DND-41 (cell line): ENCODE data around the gene KLKB1.
"Not testable (repeated sequence)": the region's sequence is repeated elsewhere in the genome, so short reads cannot be mapped to it uniquely, and the experiment has no call there.

Experiments
- ATAC-seq: fragments of 200-7000 bp; cut with Tn5 transposase; 3 replicates; pipeline ENCODE4 v1.9.1; 2021; ENCODE audit warnings: low read depth; ENCODE audit not compliant: insufficient read depth
- DNase-seq: peaks from one replicate; pipeline ENCODE4 v3.0.0-alpha.2; 2020
- H2AFZ ChIP-seq: 2 replicates; pipeline ENCODE4 v1.6.0; 2012; ENCODE audit warnings: low read depth, low read length
- H3K27ac ChIP-seq: 2 replicates; pipeline ENCODE4 v1.5.1; 2012; ENCODE audit warnings: low read length, inconsistent platforms
- H3K27me3 ChIP-seq: fragments of 200-600 bp; sonication (generic); 2 replicates; pipeline ENCODE4 v1.6.0; 2012; ENCODE audit warnings: low read length, mild to moderate bottlenecking, inconsistent platforms; ENCODE audit not compliant: insufficient read depth, poor library complexity
- H3K36me3 ChIP-seq: 2 replicates; pipeline ENCODE4 v1.5.1; 2012; ENCODE audit warnings: low read length, inconsistent platforms; ENCODE audit not compliant: insufficient read depth
- H3K4me1 ChIP-seq: 2 replicates; pipeline ENCODE4 v1.5.1; 2012; ENCODE audit warnings: mild to moderate bottlenecking, low read length; ENCODE audit not compliant: insufficient read depth
- H3K4me2 ChIP-seq: 2 replicates; pipeline ENCODE4 v1.6.0; 2012; ENCODE audit warnings: mild to moderate bottlenecking, moderate library complexity, low read length, inconsistent platforms; ENCODE audit not compliant: insufficient read depth
- H3K4me3 ChIP-seq, 2 experiments: fragments of 200-600 bp in 1 of 2; shearing (Covaris generic) in 1 of 2; 2 replicates each; pipeline ENCODE4 v1.5.1; 2012 to 2016; ENCODE audit warnings: inconsistent platforms in 2 of 2, low read length in 2 of 2, mild to moderate bottlenecking in 2 of 2, low read depth in 1 of 2, moderate library complexity in 1 of 2
- H3K79me2 ChIP-seq: 2 replicates; pipeline ENCODE4 v1.6.0; 2012; ENCODE audit warnings: low read length, inconsistent platforms; ENCODE audit not compliant: insufficient read depth
- H3K9ac ChIP-seq: 2 replicates; pipeline ENCODE4 v1.6.0; 2012; ENCODE audit warnings: low read depth, mild to moderate bottlenecking, inconsistent platforms, low read length, moderate library complexity
- H3K9me3 ChIP-seq: 2 replicates; pipeline ENCODE4 v1.5.1; 2012; ENCODE audit warnings: low read length, moderate library complexity, mild to moderate bottlenecking, inconsistent platforms; ENCODE audit not compliant: insufficient read depth, severe bottlenecking
- H4K20me1 ChIP-seq: 2 replicates; pipeline ENCODE4 v1.6.0; 2012; ENCODE audit warnings: low read length; ENCODE audit not compliant: insufficient read depth
- EZH2 ChIP-seq: IDR thresholded peaks from 3 replicates; pipeline ENCODE4 v1.6.1; 2012; ENCODE audit warnings: borderline replicate concordance, low read depth, mild to moderate bottlenecking, moderate library complexity, low read length, inconsistent platforms; ENCODE audit not compliant: severe bottlenecking
- TF ChIP-seq, protein P1 (sequence below): IDR thresholded peaks from 2 replicates; pipeline ENCODE4 v1.5.1; 2012; ENCODE audit warnings: borderline replicate concordance, low read length, moderate library complexity, mild to moderate bottlenecking; ENCODE audit not compliant: poor library complexity, severe bottlenecking; ENCODE audit errors: extremely low read depth

Gene KLKB1

DNA sequence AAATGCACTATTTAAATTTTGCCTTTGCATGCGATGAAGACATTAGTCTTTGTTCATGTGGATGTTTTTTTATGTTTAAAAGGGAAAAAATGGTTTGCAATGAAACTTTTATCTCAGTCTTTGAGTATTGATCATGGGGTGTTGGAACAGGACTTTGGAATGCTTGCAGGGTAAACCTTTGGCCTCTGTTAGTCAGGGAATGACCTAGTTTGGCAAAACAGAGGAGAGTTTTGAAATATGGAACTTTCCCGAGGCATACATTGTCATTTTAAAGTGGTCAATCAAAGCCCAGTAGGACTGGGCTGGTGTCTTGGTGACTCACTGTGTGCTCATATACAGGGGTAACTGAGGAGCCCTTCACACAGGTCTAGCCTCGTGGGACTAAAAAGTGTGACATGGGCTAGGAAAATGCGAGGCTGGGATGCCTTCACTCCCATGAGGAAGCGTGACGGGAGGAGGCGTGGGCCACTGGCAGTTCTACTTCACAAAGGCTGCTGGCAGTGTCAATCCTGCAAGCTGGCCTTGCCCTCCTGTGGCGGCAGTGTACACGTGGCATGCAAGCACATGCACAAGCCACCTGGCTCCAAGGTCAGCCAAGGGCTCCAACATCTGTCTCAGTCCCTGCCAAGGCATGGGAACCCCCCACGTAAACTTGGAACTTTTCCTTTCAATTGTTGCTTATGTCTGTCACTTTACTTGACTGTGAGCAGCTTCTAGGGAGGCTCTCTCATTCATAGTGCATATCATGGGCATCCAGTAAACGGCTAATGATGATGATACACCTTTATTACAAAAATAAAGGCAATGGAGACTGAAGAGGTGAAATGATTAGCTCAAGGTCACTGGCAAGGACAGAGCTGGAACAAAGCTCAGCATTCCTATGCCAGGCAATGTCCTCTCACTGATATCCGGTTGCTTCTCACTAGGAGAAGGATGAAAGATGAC lies 33.5 kb downstream of the KLKB1 start:
- Histone ChIP-seq H3K4me2 (no peak overlapping the region), H3K4me3 (no peak overlapping the region), H3K9ac (no peak overlapping the region), H3K27ac (no peak overlapping the region), H2AFZ (no peak overlapping the region), H4K20me1 (no peaks in the 10 kb centered on the region), H3K4me1 (no peaks in the 10 kb centered on the region), H3K27me3 (no peaks in the 10 kb centered on the region), H3K36me3 (no peaks in the 10 kb centered on the region), H3K9me3 (no peaks in the 10 kb centered on the region), H3K79me2 (no peaks in the 10 kb centered on the region)
- DNase-seq: no peak
- no peak for ATAC-seq
- TF ChIP-seq, protein P1, sequence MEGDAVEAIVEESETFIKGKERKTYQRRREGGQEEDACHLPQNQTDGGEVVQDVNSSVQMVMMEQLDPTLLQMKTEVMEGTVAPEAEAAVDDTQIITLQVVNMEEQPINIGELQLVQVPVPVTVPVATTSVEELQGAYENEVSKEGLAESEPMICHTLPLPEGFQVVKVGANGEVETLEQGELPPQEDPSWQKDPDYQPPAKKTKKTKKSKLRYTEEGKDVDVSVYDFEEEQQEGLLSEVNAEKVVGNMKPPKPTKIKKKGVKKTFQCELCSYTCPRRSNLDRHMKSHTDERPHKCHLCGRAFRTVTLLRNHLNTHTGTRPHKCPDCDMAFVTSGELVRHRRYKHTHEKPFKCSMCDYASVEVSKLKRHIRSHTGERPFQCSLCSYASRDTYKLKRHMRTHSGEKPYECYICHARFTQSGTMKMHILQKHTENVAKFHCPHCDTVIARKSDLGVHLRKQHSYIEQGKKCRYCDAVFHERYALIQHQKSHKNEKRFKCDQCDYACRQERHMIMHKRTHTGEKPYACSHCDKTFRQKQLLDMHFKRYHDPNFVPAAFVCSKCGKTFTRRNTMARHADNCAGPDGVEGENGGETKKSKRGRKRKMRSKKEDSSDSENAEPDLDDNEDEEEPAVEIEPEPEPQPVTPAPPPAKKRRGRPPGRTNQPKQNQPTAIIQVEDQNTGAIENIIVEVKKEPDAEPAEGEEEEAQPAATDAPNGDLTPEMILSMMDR: no peak
- no peak for TF ChIP-seq EZH2

DNA sequence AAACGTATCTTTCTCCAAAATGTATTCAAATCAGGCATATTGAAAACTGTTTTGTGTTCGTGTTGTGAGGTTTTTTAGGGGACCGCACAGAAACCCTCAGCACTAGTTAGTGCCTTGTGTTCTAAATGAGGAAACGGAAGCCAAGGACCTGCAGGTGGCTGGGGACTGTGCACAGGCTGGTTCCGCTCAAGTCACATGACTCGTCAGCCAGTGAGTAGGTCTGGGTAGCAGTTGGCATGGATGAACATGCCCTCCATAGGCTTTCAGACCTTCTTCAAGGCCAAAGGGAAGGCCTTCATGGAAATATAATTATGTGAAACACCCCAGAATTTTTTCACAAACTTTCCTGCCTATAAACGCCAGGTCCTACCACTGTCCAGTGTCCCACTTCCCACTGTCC lies 37.4 kb downstream of the KLKB1 start:
- H3K27me3 ChIP-seq: no peaks in the 10 kb centered on the region
- DNase-seq: no peak
- no peak overlapping the region for H2AFZ ChIP-seq
- no peaks in the 10 kb centered on the region for H3K36me3 ChIP-seq
- no peak overlapping the region for H3K27ac ChIP-seq
- H3K4me3 ChIP-seq: no peak overlapping the region
- ATAC-seq: no peak
- H4K20me1 ChIP-seq: no peaks in the 10 kb centered on the region
- H3K79me2 ChIP-seq: no peaks in the 10 kb centered on the region
- H3K4me2 ChIP-seq: no peak overlapping the region
- H3K4me1 ChIP-seq: no peaks in the 10 kb centered on the region
- no peak for TF ChIP-seq EZH2
- TF ChIP-seq, protein P1: no peak
- H3K9me3 ChIP-seq: no peaks in the 10 kb centered on the region
- no peak overlapping the region for H3K9ac ChIP-seq

DNA sequence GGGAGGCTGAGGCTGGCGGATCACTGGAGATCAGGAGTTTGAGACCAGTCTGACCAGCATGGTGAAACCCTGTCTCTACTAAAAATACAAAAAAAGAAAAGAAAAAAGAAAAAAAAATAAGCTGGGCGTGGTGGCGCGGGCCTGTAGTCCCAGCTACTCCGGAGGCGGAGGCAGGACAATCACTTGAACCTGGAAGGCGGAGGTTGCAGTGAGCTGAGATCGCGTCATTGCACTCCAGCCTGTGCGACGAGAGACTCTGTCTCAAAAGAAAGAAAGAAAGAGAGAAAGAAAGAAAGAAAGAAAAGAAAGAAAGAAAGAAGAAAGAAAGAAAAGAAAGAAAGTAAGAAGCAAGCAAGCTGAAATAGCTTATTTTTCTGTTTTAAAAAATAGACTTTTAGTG lies 37.9 kb downstream of the KLKB1 start:
- DNase-seq, H3K4me1 ChIP-seq, H3K4me2 ChIP-seq, ATAC-seq, H3K79me2 ChIP-seq, H4K20me1 ChIP-seq, H3K36me3 ChIP-seq, H3K27ac ChIP-seq, H3K9ac ChIP-seq, H2AFZ ChIP-seq, H3K4me3 ChIP-seq, H3K27me3 ChIP-seq, H3K9me3 ChIP-seq: not testable (repeated sequence)

DNA sequence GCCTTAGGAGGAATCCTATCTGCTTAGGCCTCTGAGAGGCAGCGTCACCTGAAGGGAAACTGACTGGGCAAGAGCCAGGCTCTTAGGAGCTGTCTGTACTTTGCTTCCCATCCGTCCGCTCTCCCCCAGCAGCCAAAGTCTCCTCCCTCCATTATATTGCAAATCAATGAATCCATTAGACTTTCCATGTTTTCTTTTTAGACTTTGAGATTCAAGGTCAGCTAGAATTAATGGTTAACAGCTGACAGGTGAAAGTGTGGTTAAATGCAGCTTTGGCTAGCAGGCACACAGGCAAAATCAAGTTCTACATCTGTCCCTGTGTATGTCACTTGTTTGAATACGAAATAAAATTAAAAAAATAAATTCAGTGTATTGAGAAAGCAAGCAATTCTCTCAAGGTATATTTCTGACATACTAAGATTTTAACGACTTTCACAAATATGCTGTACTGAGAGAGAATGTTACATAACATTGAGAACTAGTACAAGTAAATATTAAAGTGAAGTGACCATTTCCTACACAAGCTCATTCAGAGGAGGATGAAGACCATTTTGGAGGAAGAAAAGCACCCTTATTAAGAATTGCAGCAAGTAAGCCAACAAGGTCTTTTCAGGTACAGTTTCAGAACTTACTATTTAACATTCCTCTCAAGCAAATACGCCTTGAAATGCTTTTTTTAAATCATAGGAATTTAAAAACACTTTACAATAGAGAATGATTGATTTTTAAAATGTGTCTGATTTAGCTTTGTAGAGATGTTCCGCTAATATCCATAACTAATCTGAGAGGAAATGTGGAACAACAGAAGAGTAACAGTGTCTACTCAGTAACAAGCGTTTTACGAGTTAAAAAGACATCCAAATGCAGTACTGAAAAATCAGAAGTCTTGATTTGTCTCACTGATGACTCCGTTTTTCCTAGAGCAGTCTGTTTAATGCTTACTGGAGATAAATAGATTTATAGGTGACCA lies 38.7 kb downstream of the KLKB1 start, which contains the start of gene F11:
TSS of gene F11 (plus strand) at position 507 of the 970 bp plus-strand sequence. CDS start 948 bp downstream, outside the sequence.
- H3K4me3 ChIP-seq: no peak within 1 kb of the TSS
- no peak within 1 kb of the TSS for H3K9ac ChIP-seq
- no peak within 1 kb of the TSS for H3K4me2 ChIP-seq
- no peaks in the 10 kb centered on the region for H3K9me3 ChIP-seq
- no peak for ATAC-seq
- H3K27ac ChIP-seq: no peak within 1 kb of the TSS
- H3K4me1 ChIP-seq: no peaks in the 10 kb centered on the region
- TF ChIP-seq EZH2: no peak
- TF ChIP-seq, protein P1: no peak
- H3K36me3 ChIP-seq: no peaks in the 10 kb centered on the region
- H3K27me3 ChIP-seq: no peaks in the 10 kb centered on the region
- DNase-seq: no peak
- H4K20me1 ChIP-seq: no peaks in the 10 kb centered on the region
- no peaks in the 10 kb centered on the region for H3K79me2 ChIP-seq
- no peak within 1 kb of the TSS for H2AFZ ChIP-seq
